Activated T-cell treated with anti-CD3 and anti-CD28 coated beads, Interleukin-2, amount 50 U/mL, for 48 hours (primary cell): ENCODE data around the gene GPR17.
A peak's percentile ranks its signal among the peaks of the same experiment; 100 is the strongest.

Source experiments
- DNase-seq, 2 experiments: peaks; one replicate each; pipeline ENCODE4 v3.0.0-alpha.2; 2020

GPR17 gene

GRCh38 chr2:127645395-127646291, at the start of gene GPR17:
Gene GPR17, plus strand, starts transcription at chr2:127646153. Its CDS starts 4,583 bp downstream, at chr2:127650736.
- no peak for DNase-seq

- DNase-seq: no peak
Observed at GRCh38 chr2:127596311-127597045, 49.5 kb upstream of the GPR17 start.

GRCh38 chr2:127597046-127597983, 48.6 kb upstream of the GPR17 start:
- no peak for DNase-seq

- no peak for DNase-seq
Observed at GRCh38 chr2:127597984-127598380, 48.0 kb upstream of the GPR17 start.

- no peak for DNase-seq
Observed at GRCh38 chr2:127598711-127599110, 47.2 kb upstream of the GPR17 start.

- DNase-seq: no peak
Observed at GRCh38 chr2:127599211-127599610, 46.7 kb upstream of the GPR17 start.

- DNase-seq: no peak
Observed at GRCh38 chr2:127604986-127605385, 41.0 kb upstream of the GPR17 start.

GRCh38 chr2:127605691-127606263, 40.2 kb upstream of the GPR17 start:
- no peak for DNase-seq

- no peak for DNase-seq
Observed at GRCh38 chr2:127606625-127607398, 39.1 kb upstream of the GPR17 start.

GRCh38 chr2:127607399-127607908, 38.5 kb upstream of the GPR17 start:
- no peak for DNase-seq

GRCh38 chr2:127608061-127609030, 37.6 kb upstream of the GPR17 start:
- DNase-seq: no peak

- DNase-seq: no peak
Observed at GRCh38 chr2:127609031-127609751, 36.8 kb upstream of the GPR17 start.

- no peak for DNase-seq
Observed at GRCh38 chr2:127609818-127610217, 36.1 kb upstream of the GPR17 start.

- no peak for DNase-seq
Observed at GRCh38 chr2:127610561-127610960, 35.4 kb upstream of the GPR17 start.

- DNase-seq: no peak
Observed at GRCh38 chr2:127611076-127611925, 34.7 kb upstream of the GPR17 start.

GRCh38 chr2:127612111-127612822, 33.7 kb upstream of the GPR17 start:
- no peak for DNase-seq

GRCh38 chr2:127614246-127614645, 31.7 kb upstream of the GPR17 start:
- no peak for DNase-seq

GRCh38 chr2:127614731-127615130, 31.2 kb upstream of the GPR17 start:
- peak in 1 of 2 experiments; percentile 7 for DNase-seq
